ENCODE measurements around the gene MKNK1. TPM values are rescaled to one million over a fixed set of nuclear protein-coding genes. Genes with fewer than 3 reads are reported as not detected.

MKNK1 gene
- polyA plus RNA-seq, 10 donors = 19.3 to 42.8 (median 25.2) TPM

DNA sequence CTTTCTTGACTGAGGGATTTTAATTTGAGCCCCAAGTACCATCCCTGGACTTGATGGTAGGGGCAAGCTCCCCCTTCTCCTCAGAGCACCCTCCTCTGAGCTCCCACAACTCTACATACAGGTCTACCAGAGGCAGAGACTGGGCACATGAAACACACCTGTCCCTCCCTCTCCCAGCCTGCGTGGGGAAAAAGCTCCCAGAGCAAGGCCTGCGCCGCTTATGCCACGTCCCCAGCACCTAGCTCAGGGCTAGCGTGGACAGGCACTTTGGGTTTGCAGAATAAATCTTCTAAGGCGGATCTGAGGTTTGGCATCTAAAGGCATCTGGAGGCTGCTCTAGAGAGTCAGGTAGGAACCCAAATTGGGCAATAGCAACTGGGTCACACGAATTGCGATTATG lies 45.1 kb downstream of the MKNK1 start:
- no peak for DNase-seq

DNA sequence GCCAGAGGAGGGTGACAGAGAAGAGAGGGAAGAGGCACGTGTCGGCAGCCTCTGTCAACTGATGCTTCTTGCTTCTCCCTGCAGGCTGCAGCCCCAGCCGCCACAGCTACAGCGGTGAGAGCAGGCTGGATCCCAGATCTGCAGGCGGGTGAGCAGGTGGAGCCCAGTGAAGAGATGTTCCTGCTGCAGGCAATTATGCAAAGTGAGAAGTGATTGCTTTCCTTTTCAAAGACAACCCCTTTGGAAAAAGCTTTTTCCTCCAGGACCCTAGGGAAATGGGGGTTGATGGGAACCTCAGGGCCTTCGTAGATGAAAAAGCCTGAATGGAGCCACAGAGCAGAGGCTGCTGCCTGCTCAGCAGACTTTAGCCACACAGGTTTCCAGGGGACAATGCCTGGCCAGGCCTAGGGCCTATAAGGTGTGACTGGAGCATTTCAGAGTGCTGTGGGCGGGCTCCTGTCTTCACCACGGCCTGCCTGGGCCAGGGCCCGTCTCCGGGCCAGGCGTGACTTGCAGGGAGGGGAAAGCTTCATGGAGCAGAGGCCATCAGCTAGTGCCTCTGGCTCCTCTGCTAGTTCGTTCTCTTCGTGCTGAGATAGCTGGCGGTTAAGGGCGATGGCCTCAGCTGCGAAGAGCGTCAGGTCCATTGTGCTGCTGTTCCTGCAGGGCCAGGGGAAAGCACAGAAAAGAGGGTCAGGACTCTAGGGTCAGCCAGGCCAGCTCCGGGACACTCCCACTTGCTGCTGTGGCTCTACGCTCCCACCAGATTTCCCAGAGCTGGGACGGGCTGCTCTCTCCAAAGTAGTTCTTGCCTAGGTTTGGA lies 45.7 kb downstream of the MKNK1 start:
- no peak for DNase-seq

DNA sequence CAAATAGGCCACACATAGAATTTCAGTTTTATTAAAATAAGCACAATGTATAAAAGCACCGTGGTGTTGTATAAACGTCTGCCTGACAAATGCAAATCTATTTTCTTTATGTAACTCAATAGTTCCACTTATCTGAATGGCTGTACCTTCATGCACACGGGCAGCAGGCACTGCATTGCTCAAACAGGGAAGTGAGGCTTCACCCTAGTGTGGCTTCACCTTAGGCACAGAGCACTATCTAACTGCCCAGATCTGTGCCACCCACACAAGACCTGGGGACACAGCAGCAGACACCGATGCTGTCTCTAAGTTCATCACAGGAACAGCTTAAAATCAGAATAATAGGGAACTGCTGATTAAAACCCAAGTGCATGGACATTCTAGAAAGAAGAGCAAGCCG lies 46.7 kb downstream of the MKNK1 start:
- DNase-seq = no peak

DNA sequence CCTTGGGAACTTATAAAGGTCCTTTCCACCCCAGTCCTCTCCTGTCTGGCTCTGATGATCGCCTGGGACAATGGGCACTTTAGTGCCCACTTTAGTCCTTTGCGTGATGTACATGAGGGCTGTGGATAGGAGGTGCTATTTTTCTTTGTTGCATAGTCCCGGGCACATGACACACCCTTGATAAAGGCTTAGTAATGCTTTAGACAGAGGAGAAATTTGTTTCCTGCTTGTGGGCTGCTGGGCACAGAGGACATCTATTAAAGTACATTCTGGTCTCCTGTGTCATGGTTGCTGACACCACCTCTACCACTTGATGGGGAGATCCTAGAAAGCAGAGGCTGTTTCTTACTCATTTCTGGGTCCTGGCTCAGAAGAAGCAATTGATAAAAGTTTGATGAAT lies 47.2 kb downstream of the MKNK1 start:
- no peak for DNase-seq

DNA sequence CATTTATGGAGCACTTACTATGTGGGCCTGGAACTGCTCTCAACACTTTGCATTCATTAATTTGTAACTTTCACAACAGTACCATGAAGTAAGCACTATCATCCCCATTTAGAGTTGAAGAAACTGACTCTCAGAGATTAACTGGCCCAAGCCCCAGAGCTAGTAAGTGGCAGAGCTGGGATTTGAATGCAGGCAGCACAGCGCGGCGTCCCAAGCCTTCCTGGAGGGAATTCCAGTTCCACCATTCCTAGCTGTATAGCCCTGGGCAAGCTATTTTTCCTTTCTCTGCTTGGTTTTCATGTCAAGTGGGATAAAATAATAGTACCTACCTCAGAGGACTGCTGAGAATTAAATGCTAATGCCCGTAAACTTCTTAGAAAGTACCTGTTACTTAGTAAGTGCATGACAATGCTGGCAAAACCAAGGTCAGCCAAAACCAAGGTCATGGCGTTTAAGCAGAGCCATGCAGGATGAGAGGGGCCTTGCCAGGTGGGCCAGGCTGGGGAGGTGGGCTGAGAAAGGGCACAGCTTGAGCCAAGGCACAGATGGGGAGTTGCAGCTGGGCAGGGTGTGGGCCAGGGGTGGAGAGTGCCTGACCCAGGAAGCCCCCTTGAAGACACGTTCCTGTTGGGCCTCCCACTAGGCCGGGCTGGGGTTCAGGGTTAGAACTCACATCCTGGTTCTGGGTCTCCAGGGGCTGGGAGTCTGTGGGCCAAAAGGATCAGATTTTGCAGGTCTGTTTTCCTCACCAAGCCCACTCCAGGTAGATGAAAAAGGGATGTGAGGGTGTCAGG lies 48.0 kb downstream of the MKNK1 start:
- no peak for DNase-seq

DNA sequence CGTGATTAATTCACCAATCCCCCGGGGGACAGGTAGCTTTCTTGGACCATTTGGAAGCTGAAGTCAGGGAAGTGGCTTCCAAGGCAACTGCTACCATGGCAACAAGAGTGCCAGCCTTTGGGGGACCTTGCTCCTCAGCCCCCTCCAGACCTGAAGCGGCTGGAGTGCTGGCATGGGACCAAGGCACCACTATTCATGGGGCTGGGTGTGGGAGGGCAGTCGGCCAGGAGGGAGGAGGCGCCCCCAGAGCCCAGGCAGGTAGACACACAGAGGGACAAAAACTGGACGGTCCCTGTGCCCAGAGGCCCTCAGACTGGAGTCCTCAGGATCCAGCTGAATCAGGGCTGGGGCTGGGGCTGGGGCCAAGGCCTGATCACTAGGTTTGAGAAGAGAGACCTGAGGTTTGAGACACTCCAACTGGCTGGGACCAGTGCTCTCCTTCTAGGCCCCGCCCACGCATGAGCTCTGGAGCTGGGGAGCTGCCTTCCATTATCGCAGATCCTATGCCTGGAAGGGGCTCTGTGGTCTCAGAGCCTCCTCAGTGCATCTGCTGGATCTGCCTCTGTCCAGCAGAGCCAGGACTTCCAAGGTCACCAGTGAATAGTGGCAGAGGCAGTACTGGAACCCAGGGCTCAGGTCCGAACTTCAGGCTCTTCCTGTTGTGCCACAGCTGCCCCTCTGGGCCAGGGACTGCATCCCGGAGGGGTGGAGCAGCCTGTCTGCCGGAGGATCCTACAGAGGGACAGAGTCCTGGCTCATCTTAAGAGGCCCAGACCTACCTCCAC lies 49.3 kb downstream of the MKNK1 start:
- no peak for DNase-seq

DNA sequence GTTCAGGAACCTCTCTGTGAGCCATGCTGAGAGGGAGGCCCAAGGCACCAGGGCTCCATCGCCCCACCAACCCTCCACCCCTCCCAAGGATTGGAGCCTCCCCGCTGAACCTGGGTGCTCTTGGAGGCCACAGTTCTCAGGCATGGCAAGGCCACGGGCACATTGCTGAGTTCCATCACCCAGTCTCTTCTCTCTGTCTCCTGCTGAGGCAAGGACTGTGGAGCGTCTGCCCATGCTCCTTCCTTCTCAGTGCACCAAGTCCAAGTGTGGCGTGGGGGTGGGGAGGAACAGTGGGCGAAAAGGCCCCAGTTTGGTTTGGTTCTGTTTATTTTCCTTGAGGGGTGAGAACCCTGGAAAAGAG lies 49.9 kb downstream of the MKNK1 start:
- DNase-seq = no peak

DNA sequence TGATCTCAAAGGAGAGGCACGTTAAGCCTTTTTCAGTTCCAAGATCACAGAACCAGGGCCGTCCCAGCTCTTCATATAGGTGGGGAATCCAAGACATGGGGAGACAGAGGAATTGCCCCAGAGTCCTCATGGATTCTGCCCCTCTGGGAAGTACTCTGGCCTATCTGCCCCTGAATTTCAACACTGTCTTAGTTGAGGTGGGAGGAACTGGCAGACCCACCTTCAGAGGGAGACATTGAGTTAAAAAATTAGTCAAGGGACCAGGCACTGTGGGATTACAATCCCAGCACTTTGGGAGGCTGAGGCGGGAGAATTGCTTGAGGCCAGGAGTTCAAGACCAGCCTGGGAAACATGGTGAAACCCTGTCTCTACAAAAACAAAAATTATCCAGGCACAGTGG lies 50.6 kb downstream of the MKNK1 start:
- no peak for DNase-seq

DNA sequence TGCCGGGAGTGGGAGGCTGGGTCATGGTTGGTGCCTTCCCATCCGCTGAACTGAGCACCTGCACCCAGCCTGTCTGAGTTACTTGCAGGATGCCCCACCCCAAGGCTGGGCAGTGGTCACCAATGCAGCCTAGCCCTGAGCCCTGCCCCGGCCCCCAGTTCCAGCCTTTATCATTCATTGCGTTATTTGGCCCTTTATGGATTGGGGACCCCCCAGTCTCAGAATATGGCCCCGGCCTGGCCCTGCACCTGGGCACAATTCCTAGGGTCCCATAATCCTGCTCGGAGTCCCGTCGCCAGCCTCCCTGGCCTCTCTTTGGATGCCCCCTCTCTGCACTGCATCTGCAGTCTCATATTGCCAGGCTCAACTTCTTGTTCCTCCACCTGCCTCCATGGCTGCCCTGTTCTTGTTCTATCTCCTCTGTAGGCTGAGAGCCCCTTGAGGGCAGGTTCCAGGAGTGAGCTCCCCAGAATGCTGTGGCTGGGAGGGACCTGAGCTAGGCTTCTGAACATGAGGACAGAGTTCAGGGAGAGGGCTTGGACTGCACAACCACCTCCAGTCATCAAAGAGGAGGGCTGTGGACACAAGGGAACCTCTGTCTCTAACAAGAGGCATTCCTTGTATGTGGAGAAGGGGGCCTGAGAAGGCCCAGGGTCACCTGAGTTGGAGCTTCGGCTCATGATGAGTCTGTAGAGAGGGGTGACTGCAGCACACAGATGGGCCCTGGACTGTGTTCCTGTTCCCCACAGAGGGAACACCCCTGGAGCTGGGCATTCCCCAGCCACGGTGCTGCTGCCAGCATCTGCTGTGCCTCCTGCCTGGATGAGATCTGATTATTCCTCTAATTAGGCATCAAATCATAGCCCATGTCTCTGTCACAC lies 51.5 kb downstream of the MKNK1 start:
- no peak for DNase-seq

DNA sequence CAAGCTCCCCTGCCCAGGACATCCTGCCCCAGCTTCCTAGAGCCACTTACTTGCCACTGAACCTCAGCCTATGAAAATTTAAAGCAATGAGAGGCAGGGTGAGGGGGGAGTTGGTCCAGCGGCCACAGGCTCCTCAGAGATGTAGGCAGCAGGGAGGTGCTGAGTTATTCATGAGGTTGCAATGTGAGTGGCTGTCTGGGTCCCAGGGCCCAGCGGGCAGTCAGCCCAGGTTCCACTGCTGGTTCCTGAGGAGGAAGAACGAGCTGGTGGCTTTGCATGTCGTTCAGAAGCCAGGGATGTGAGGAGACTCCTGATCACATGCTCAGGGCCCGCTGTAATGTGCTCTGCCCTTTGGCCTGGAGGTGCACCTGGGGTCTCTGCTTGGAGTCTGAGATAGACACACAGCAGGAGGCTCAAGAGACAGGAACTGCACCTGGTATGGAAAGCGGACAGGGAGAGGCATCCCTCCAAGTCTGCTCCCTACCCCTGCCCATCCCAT lies 52.4 kb downstream of the MKNK1 start, which contains the start of gene KNCN:
TSS of gene KNCN (minus strand) at position 51 of the 499 bp plus-strand sequence. CDS start 432 bp downstream, outside the sequence.
- no peak for DNase-seq

DNA sequence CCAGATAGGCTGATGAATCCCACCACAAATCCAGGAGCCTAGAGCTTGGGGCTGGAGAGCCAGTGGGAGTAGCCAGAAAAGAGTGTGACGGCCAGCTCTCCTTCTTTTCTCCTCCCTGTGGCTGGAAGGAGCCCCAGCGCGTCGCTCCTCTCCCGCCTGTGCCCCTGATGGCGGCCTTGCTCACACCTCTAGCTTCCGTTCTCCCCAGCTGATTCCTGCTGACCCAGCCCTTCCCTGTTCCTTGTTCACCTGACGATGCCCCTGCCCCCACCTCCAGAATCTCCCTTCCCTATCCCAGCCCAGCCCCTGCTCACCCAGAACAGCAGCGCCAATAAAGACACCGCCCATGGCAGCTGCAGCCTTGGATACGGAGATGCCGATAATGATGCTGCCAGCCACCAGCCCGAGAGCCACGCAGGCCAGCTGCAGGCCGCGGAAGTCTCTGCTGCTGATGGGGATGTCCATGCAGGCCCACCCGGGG lies 53.3 kb downstream of the MKNK1 start:
- DNase-seq = peak in 1 of 3 donors; percentile 69

DNA sequence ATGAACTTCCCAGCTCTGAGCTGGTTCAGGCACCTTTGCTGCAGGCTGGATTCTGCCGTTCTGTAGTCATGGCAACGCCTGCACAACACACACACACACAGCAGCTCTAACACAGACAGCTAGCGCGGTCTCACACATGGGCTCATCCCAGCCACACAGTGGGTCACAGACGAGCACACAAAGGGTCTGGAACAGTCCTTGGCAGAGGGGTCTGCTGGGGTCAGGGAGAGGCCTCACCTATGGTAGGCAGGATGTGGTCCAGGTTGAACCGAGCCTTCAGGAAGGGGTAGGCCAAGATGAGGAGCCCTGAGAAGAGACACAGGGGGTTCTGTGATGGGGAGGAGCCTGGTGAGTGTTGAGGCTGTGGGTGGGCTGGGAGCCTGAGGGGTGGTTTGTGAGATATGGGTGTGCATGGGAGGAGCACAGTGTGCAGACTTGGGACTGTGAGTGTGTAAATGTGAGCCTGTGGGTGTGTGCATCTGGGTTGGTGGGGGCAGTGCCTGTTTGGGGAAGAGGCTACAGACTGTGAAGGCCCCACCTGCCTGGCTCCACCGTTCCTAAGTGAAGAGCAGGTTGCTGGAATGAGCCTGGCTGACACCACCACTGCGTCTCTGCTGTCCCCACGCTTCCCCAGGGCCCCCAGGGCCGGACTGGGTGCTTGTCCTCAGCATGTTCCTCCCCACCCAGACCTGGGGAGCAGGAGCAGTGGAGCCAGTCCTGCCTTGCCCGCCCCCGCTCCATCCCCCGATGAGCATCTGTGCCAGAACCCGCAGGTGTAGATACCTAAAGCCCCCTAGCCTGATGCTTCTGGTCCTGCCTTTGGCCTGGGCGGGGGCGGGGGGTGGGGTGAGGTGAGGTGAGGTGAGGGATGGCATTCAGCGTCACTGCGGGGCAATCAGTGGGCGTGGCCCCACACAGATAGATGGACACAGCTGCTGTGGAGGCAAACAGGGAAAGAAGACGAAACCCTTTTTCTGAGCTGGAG lies 54.1 kb downstream of the MKNK1 start:
- peak in 2 of 3 donors; percentile 68 to 86 for DNase-seq

DNA sequence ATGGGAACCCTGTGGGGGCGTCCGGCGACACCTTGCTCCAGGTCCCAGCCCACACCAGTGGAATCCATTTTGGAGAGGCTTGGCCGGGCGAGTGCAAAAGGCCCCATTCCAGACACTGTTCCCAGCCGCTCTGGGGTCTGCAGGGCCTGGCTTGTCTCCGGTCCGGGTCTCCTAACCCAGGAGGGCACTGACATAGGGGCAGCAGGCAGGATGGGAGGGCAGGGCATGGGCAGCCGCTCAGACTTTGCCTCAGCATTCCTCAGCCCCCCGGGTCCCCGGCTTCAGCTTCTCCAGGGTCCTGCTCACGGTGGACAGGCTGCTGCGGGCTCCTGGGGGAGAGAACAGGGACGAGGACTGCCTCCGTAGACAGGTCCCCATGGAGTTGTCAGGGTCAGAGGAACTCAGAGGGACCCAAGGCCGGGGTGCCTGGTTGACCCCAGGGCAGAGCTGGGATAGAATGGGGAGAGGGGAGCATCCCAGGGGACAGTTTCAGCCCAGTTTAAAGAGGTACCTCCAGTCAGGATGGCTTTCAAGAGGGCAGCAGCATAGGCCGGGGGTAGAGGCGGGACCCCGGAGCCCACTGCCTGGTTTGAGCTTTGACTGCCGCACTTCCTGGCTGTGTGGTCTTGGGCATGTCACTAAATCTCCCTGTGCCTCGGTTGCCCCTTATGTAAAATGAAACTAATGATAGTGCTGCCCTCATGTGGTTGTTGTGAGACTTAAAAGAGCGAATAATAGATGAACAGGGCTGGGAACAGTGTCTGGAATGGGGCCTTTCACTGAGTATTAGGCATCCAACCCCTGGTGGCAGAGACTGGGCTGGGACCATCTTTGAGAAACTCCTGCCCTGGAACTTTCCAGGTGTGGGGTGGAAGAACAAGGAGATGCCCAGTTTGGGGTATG lies 56.3 kb downstream of the MKNK1 start:
- peak in 2 of 3 donors; percentile 35 to 53 for DNase-seq

DNA sequence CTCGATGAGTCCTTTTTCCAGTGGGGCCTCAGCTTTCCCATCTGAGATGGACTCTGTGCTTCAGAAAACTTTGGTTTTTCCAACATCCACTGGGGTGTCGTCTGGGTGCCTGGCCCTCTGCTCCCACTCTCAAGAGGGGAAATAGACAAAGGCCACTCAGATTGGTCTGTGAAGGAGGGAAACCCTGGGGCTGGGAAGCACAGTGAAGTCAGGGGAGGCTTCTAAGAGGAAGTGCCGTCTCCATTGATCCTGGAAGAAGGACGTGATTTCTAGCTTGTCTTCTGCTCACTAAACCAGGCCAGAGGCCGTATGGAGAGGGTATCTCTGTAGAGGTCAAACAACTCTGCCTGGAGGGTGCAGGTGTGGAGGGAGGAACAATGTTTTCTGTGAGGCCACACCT lies 57.9 kb downstream of the MKNK1 start:
- no peak for DNase-seq

DNA sequence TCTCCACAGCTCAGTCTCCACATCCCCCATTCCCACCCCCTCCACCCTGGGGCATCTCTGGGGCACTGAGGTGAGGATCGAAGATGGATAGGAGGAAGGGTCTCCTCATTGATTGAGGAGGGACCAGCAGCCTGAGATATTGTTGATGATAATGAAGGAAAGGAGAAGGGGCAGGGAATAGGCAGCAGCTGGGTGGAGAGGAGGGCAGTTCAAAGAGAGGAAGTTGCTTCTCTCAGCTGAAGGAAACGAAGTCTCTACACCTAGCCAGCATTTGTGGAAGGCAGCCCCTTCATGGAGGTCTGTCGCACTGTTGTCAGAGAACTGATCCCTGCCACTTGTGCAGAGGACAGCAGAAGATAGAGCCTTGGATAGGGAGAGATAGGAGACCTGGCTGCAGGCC lies 58.3 kb downstream of the MKNK1 start:
- DNase-seq = no peak

DNA sequence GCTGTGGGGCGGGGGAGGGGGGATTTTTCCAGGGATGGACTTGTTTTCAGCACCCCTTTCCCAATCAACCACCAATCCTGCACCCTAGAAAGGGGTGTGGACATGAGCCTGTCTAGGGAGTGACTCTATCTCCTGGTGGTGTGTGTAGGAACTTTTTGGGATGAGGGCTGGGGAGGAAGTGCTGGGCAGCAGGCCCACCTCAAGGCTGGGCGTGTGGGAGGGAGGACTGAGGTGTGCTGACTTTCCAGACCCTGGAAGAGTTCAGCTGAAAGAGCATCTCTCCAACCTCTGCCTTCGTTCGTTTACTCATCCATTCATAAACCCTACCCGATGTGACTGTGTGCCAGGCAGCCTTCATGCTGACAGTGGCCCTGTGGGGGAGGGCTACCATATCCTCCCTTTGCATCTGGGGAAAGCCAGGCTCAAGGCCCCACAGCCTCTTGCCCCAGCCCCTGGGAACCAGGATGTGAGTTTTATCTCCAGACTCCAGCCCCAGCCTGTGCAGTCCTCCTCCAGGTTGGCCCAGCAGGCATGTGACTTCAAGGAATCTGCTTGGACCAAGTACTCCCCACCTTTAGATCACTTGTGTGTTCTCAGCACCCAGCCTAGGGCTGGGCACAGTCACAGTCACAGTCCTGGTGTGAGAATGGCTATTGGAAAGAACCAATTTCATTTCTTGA lies 59.4 kb downstream of the MKNK1 start:
- no peak for DNase-seq

DNA sequence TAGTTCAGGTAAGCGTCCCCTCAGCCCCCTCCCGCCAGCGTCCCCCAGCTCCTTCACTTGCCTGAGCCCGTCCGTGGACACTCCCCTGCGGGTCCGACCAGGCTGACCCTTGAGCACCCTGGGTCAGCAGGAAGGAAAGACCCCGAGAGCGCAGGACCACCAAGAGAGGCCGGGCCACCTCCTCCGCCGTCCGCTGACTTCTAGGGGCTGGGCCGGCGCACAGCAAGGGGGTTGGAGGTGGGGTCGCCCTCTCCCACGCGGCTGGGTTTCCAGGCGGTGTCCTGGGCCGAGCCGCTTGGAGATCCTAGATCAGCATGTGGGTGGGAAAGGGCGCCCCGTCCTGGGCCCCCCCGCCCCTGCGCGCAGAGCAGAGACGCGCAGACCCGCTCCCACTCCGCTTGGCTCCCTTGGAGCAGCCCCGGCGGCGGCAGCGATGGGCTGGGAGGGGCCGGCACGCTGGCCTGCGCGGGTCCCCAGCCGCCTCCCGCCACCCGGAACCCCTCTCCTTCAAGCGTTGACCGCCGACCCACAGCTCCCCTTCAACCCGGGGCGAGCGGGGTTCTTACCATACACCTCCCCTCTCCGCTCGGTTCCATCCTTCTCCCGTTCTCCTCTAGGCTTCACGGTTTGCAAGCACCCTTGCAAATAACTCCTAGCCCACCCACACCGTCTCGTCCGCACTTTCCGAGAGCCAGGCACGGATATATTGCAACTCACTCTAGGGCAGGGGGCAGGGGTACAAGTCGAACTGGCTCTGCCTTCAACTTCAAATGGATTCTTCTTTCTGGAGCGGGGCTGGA lies 60.1 kb downstream of the MKNK1 start:
- DNase-seq = peak in 1 of 3 donors; percentile 32
